ENCODE data around the gene DHX38. TPM values are rescaled to one million over a fixed set of nuclear protein-coding genes. Genes with fewer than 3 reads are reported as not detected.

The DHX38 gene
- total and polyA plus RNA-seq, 2 of the 13 experiments (the other 11 are each of a cell fraction or from before 2014, with no cell fraction given) = 54.4 to 85.9 TPM

DNA sequence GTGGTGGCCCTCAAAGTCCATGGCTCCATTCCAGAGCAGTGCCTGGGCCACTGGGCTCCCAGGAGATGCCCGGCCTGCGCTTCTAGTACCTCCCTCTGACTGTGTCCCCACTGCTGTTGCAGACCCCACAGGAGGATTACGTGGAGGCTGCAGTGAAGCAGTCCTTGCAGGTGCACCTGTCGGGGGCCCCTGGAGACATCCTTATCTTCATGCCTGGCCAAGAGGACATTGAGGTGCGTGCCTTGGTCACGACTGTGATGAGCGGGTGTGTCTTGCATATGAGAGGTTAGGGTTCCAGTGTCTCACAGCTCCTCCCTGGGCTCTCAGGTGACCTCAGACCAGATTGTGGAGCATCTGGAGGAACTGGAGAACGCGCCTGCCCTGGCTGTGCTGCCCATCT, 11.3 kb downstream of the DHX38 start:
- no TSS peak for BruUV-seq (replicated peaks)

DNA sequence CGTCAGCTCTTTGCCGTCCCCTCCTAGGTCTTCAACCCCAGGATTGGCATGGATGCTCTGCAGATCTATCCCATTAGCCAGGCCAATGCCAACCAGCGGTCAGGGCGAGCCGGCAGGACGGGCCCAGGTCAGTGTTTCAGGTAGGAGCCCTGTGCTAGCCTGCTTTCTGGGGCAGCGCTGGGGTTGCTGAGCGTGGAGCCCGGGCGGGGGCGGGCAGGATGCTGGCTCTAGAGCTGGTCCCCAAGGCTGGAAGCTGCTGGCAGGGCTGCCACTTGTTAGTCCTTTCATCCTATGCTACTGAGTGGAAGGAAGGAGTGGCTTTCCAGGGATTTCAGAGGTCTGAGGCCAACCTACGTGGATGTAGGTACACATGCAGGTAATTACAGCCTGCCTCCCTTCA, 12.3 kb downstream of the DHX38 start:
- H3K9ac ChIP-seq (ENCODE audit: insufficient read depth, low read depth, low read length) = no peak overlapping the region
- H3K4me1 ChIP-seq (ENCODE audit: insufficient read depth, low read length) = no peaks in the 10 kb centered on the region
- H3K79me2 ChIP-seq (ENCODE audit: insufficient read depth, low read length) = no peaks in the 10 kb centered on the region
- H3K36me3 ChIP-seq (replicated peaks in 1 of 2; ENCODE audit: control insufficient read depth in 1 of 2, insufficient read depth in 2 of 2, low read length in 2 of 2) = peaks cover 81 to 100% of the 10 kb centered on the region in 2 experiments
- TF ChIP-seq IKZF1 (IDR thresholded peaks at IDR 0.05) = no peak
- TF ChIP-seq POLR2A (IDR thresholded peaks at IDR 0.05; ENCODE audit: insufficient read depth in 1 of 2, low read depth in 2 of 2, low read length in 2 of 2) = 0 out of 4 replicates have a peak, but pooled peaks of 1 of the 2 experiments have one; percentile 21
- peak; percentile 28 for TF ChIP-seq AGO2 (optimal IDR thresholded peaks at IDR 0.05; ENCODE audit: low read depth, low read length)
- over 99% methylated on average over 10 of the region's 12 CpGs for WGBS (ENCODE audit: low lambda C conversion rate)
- H2AFZ ChIP-seq (ENCODE audit: low read length) = no peak overlapping the region
- no peaks in the 10 kb centered on the region for H4K20me1 ChIP-seq (ENCODE audit: insufficient read depth, low read length)
- no peak overlapping the region for H3K27ac ChIP-seq (ENCODE audit: extremely low read length, insufficient read depth, low read length)
- no peak for FAIRE-seq
- H3K27me3 ChIP-seq (ENCODE audit: control insufficient read depth in 1 of 2, insufficient read depth in 2 of 2, low read length in 2 of 2) = no peaks in the 10 kb centered on the region
- H3K9me3 ChIP-seq (ENCODE audit: low read length) = no peaks in the 10 kb centered on the region
- no TSS peak for BruUV-seq (replicated peaks)
- in situ Hi-C loops (cut with HindIII; ENCODE audit: extremely low pct_ligation_motif_present, low pct_unique_long_range_greater_than_20kb) (no loop called here), intact Hi-C loops (cut with micrococcal nuclease; ENCODE audit: unreplicated experiment) (no loop called here)
- ATAC-seq = no peak
- no peak for DNase-seq (ENCODE audit: low spot score)
- H3K4me2 ChIP-seq (ENCODE audit: low read depth, low read length) = no peak overlapping the region
- CTCF ChIA-PET (ENCODE audit: low intra/inter-chr PET ratio, low total read pairs) = no interaction called here
- POLR2A ChIA-PET = interaction anchor here (0.6 kb wide), 1 partner anchor 268 kb away, joined by 3 read pairs; no protein-coding TSS in a partner anchor
- no peak overlapping the region for H3K4me3 ChIP-seq (replicated peaks in 1 of 3; ENCODE audit: insufficient read depth in 1 of 3, low read depth in 2 of 3, low read length in 3 of 3)

More for the DNA sequence above, 11.3 kb downstream of the DHX38 start:
- DNase-seq (ENCODE audit: low spot score) = no peak
- Histone ChIP-seq H3K4me3 (replicated peaks in 1 of 3; ENCODE audit: insufficient read depth in 1 of 3, low read depth in 2 of 3, low read length in 3 of 3) (no peak overlapping the region), H3K4me1 (ENCODE audit: insufficient read depth, low read length) (no peaks in the 10 kb centered on the region), H3K9ac (ENCODE audit: insufficient read depth, low read depth, low read length) (no peak overlapping the region), H3K27ac (ENCODE audit: extremely low read length, insufficient read depth, low read length) (no peak overlapping the region), H3K4me2 (ENCODE audit: low read depth, low read length) (no peak overlapping the region), H3K9me3 (ENCODE audit: low read length) (no peaks in the 10 kb centered on the region), H3K79me2 (ENCODE audit: insufficient read depth, low read length) (no peaks in the 10 kb centered on the region), H4K20me1 (ENCODE audit: insufficient read depth, low read length) (no peaks in the 10 kb centered on the region), H3K27me3 (ENCODE audit: control insufficient read depth in 1 of 2, insufficient read depth in 2 of 2, low read length in 2 of 2) (no peaks in the 10 kb centered on the region), H2AFZ (ENCODE audit: low read length) (no peak overlapping the region), H3K36me3 (replicated peaks in 1 of 2; ENCODE audit: control insufficient read depth in 1 of 2, insufficient read depth in 2 of 2, low read length in 2 of 2) (peaks cover 82 to 100% of the 10 kb centered on the region in 2 experiments)
- CTCF ChIA-PET (ENCODE audit: low intra/inter-chr PET ratio, low total read pairs) = no interaction called here
- TF ChIP-seq, protein P1, sequence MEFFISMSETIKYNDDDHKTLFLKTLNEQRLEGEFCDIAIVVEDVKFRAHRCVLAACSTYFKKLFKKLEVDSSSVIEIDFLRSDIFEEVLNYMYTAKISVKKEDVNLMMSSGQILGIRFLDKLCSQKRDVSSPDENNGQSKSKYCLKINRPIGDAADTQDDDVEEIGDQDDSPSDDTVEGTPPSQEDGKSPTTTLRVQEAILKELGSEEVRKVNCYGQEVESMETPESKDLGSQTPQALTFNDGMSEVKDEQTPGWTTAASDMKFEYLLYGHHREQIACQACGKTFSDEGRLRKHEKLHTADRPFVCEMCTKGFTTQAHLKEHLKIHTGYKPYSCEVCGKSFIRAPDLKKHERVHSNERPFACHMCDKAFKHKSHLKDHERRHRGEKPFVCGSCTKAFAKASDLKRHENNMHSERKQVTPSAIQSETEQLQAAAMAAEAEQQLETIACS (CRISPR knock-in tag; IDR thresholded peaks at IDR 0.05) = no peak
- 0 out of 4 replicates have a peak, but pooled peaks of 1 of the 2 experiments have one; percentile 18 for TF ChIP-seq POLR2A (IDR thresholded peaks at IDR 0.05; ENCODE audit: insufficient read depth in 1 of 2, low read depth in 2 of 2, low read length in 2 of 2)
- TF ChIP-seq ZNF75D (CRISPR knock-in tag; IDR thresholded peaks at IDR 0.05; ENCODE audit: borderline replicate concordance) = no peak
- TF ChIP-seq AGO2 (optimal IDR thresholded peaks at IDR 0.05; ENCODE audit: low read depth, low read length) = peak; percentile 30
- TF ChIP-seq SRSF1 (optimal IDR thresholded peaks at IDR 0.05; ENCODE audit: low read depth, low read length) = peak; percentile 53
- no peak for ATAC-seq
- POLR2A ChIA-PET = no interaction called here
- in situ Hi-C loops (cut with HindIII; ENCODE audit: extremely low pct_ligation_motif_present, low pct_unique_long_range_greater_than_20kb) (loop anchor here (5.0 kb wide), 1 partner anchor 38 kb away; no protein-coding TSS in a partner anchor), intact Hi-C loops (cut with micrococcal nuclease; ENCODE audit: unreplicated experiment) (no loop called here)
- FAIRE-seq = no peak
- 100% methylated on average over 6 of the region's 9 CpGs for WGBS (ENCODE audit: low lambda C conversion rate)
